DND-41 (cell line): Measurements from ENCODE around the gene SMARCA4.
"Not testable (repeated sequence)": the region's sequence is repeated elsewhere in the genome, so short reads cannot be mapped to it uniquely, and the experiment has no call there.

Source experiments
- ATAC-seq: fragments of 200-7000 bp; cut with Tn5 transposase; 3 replicates; pipeline ENCODE4 v1.9.1; 2021; ENCODE audit warnings: low read depth; ENCODE audit not compliant: insufficient read depth
- DNase-seq: peaks from one replicate; pipeline ENCODE4 v3.0.0-alpha.2; 2020
- H2AFZ ChIP-seq: 2 replicates; pipeline ENCODE4 v1.6.0; 2012; ENCODE audit warnings: low read depth, low read length
- H3K27ac ChIP-seq: 2 replicates; pipeline ENCODE4 v1.5.1; 2012; ENCODE audit warnings: low read length, inconsistent platforms
- H3K27me3 ChIP-seq: fragments of 200-600 bp; sonication (generic); 2 replicates; pipeline ENCODE4 v1.6.0; 2012; ENCODE audit warnings: low read length, mild to moderate bottlenecking, inconsistent platforms; ENCODE audit not compliant: insufficient read depth, poor library complexity
- H3K36me3 ChIP-seq: 2 replicates; pipeline ENCODE4 v1.5.1; 2012; ENCODE audit warnings: low read length, inconsistent platforms; ENCODE audit not compliant: insufficient read depth
- H3K4me1 ChIP-seq: 2 replicates; pipeline ENCODE4 v1.5.1; 2012; ENCODE audit warnings: mild to moderate bottlenecking, low read length; ENCODE audit not compliant: insufficient read depth
- H3K4me2 ChIP-seq: 2 replicates; pipeline ENCODE4 v1.6.0; 2012; ENCODE audit warnings: mild to moderate bottlenecking, moderate library complexity, low read length, inconsistent platforms; ENCODE audit not compliant: insufficient read depth
- H3K4me3 ChIP-seq, 2 experiments: fragments of 200-600 bp in 1 of 2; shearing (Covaris generic) in 1 of 2; 2 replicates each; pipeline ENCODE4 v1.5.1; 2012 to 2016; ENCODE audit warnings: inconsistent platforms in 2 of 2, low read length in 2 of 2, mild to moderate bottlenecking in 2 of 2, low read depth in 1 of 2, moderate library complexity in 1 of 2
- H3K79me2 ChIP-seq: 2 replicates; pipeline ENCODE4 v1.6.0; 2012; ENCODE audit warnings: low read length, inconsistent platforms; ENCODE audit not compliant: insufficient read depth
- H3K9ac ChIP-seq: 2 replicates; pipeline ENCODE4 v1.6.0; 2012; ENCODE audit warnings: low read depth, mild to moderate bottlenecking, inconsistent platforms, low read length, moderate library complexity
- H3K9me3 ChIP-seq: 2 replicates; pipeline ENCODE4 v1.5.1; 2012; ENCODE audit warnings: low read length, moderate library complexity, mild to moderate bottlenecking, inconsistent platforms; ENCODE audit not compliant: insufficient read depth, severe bottlenecking
- H4K20me1 ChIP-seq: 2 replicates; pipeline ENCODE4 v1.6.0; 2012; ENCODE audit warnings: low read length; ENCODE audit not compliant: insufficient read depth
- EZH2 ChIP-seq: IDR thresholded peaks from 3 replicates; pipeline ENCODE4 v1.6.1; 2012; ENCODE audit warnings: borderline replicate concordance, low read depth, mild to moderate bottlenecking, moderate library complexity, low read length, inconsistent platforms; ENCODE audit not compliant: severe bottlenecking
- TF ChIP-seq, protein P1 (sequence below): IDR thresholded peaks from 2 replicates; pipeline ENCODE4 v1.5.1; 2012; ENCODE audit warnings: borderline replicate concordance, low read length, moderate library complexity, mild to moderate bottlenecking; ENCODE audit not compliant: poor library complexity, severe bottlenecking; ENCODE audit errors: extremely low read depth

The SMARCA4 gene

DNA sequence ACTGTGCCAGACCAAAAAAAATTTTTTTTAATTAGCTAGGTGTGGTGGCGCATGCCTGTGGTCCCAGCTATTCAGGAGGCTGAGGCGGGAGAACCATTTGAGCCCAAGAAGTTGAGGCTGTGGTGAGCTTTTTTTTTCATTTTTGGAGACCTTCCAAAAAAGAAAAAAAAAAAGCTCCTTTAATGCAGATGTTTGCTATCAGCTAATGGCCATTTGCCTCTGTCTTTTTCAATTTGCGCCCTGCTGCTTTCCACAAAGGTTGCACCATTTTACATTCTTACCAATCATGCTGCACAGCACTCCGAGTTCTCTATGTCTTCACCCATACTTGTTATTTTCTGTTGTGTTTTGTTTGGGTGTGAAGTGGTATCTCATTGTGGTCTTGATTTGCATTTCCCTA is 15.6 kb upstream of the SMARCA4 start:
- no peaks in the 10 kb centered on the region for H3K79me2 ChIP-seq
- ATAC-seq (no peak), DNase-seq (no peak)
- H3K27ac ChIP-seq = no peak overlapping the region
- no peak overlapping the region for H2AFZ ChIP-seq
- no peak overlapping the region for H3K9ac ChIP-seq
- no peaks in the 10 kb centered on the region for H3K9me3 ChIP-seq
- H3K4me2 ChIP-seq = no peak overlapping the region
- TF ChIP-seq, protein P1, sequence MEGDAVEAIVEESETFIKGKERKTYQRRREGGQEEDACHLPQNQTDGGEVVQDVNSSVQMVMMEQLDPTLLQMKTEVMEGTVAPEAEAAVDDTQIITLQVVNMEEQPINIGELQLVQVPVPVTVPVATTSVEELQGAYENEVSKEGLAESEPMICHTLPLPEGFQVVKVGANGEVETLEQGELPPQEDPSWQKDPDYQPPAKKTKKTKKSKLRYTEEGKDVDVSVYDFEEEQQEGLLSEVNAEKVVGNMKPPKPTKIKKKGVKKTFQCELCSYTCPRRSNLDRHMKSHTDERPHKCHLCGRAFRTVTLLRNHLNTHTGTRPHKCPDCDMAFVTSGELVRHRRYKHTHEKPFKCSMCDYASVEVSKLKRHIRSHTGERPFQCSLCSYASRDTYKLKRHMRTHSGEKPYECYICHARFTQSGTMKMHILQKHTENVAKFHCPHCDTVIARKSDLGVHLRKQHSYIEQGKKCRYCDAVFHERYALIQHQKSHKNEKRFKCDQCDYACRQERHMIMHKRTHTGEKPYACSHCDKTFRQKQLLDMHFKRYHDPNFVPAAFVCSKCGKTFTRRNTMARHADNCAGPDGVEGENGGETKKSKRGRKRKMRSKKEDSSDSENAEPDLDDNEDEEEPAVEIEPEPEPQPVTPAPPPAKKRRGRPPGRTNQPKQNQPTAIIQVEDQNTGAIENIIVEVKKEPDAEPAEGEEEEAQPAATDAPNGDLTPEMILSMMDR = no peak
- no peak for TF ChIP-seq EZH2
- no peaks in the 10 kb centered on the region for H3K4me1 ChIP-seq
- no peak overlapping the region for H3K4me3 ChIP-seq
- H4K20me1 ChIP-seq = no peaks in the 10 kb centered on the region
- no peaks in the 10 kb centered on the region for H3K36me3 ChIP-seq
- H3K27me3 ChIP-seq = no peaks in the 10 kb centered on the region

DNA sequence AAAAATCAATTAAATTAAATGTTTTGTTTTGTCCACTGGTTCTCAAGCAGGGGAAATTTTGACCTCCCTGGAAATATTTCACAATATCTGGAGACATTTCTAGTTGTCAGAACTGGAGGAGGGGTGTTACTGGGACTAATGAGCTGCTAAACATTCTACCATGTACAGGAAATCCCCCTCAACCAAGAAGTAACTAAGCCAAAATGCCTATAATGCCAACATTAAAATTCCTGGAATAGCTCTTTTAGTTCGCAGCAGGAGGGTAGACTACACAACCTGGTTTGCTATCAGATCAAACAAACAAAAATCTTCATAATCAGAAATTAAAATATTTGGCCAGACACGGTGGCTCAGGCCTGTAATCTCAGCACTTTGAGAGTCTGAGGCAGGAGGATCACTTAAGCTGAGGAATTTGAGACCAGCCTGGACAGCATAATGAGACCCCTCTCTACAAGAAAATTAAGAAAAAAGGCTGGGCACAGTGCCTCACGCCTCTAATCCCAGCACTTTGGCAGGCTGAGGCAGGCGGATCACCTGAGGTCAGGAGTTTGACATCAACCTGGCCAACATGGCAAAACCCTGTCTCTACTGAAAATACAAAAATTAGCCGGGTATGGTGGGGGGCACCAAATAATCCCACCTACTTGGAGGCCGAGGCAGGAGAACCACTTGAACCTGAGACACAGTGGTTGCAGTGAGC is 13.7 kb upstream of the SMARCA4 start:
- Histone ChIP-seq H3K36me3 (no peaks in the 10 kb centered on the region), H3K9ac (no peak overlapping the region), H3K4me1 (no peaks in the 10 kb centered on the region), H3K27ac (no peak overlapping the region), H3K27me3 (no peaks in the 10 kb centered on the region), H3K79me2 (no peaks in the 10 kb centered on the region), H3K4me2 (no peak overlapping the region), H3K4me3 (no peak overlapping the region), H3K9me3 (no peaks in the 10 kb centered on the region), H4K20me1 (no peaks in the 10 kb centered on the region), H2AFZ (no peak overlapping the region)
- TF ChIP-seq EZH2 = no peak
- TF ChIP-seq, protein P1 = no peak
- ATAC-seq (no peak), DNase-seq (no peak)

DNA sequence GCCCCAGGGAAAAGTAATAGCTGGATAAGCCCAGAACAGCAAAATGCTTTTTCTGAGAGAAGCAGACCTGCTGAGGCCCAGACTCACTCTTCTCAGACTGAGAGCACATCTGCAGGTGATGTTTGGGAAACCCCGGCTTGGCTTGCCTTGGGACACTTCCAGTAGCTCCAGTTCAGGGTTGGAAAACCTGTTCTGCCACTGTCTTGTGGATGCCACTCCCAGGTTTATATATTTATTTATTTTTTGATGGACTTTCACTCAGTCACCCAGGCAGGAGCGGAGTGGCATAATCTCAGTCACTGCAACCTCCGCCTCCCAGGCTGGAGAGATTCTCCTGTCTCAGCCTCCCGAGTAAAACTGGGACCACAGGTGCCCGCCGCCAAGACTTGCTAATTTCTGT is 8.0 kb upstream of the SMARCA4 start:
- Histone ChIP-seq H3K4me3 (no peak overlapping the region), H3K27me3 (no peaks in the 10 kb centered on the region), H2AFZ (no peak overlapping the region), H4K20me1 (no peaks in the 10 kb centered on the region), H3K27ac (no peak overlapping the region), H3K9me3 (no peaks in the 10 kb centered on the region), H3K9ac (no peak overlapping the region), H3K79me2 (no peaks in the 10 kb centered on the region), H3K4me1 (no peaks in the 10 kb centered on the region), H3K36me3 (no peaks in the 10 kb centered on the region), H3K4me2 (no peak overlapping the region)
- ATAC-seq (no peak), DNase-seq (no peak)
- TF ChIP-seq EZH2 = no peak
- TF ChIP-seq, protein P1 = no peak

DNA sequence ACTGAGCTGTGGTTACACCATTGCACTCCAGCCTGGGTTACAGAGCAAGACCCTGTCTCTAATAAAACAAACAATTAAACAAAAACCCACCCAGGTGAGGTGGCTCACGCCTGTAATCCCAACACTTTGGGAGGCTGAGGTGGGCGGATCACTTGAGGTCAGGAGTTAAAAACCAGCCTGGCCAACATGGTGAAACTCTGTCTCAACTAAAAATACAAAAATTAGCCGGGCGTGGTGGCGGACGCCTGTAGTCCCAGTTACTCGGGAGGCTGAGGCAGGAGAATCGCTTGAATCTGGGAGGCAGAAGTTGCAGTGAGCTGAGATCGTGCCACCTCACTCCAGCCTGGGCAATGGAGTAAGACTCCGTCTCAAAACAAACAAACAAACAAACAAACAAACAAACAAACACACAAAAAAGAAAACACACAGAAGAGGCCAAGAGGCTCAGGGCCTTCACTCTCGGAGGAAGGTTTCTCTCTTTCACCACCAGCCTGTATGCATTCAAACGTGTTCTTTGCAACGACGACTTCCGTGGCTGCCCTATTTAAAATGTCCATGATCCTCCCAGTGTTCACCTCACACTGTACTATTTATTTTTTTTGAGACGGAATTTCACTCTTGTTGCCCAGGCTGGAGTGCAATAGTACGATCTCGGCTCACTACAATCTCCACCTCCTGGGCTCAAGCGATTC is 1.4 kb upstream of the SMARCA4 start:
- Histone ChIP-seq H3K4me3 (peak overlapping the region; percentile 81 to 89; a peak in 3 of 4 replicates), H3K9ac (peak overlapping the region; percentile 98), H3K79me2 (peaks cover 44% of the 10 kb centered on the region), H4K20me1 (peaks cover 23% of the 10 kb centered on the region), H3K4me1 (peaks cover 34% of the 10 kb centered on the region), H3K27ac (peak overlapping the region; percentile 89; the same call in 1 of the 2 replicates), H3K4me2 (peak overlapping the region; percentile 76)
- H3K27me3 ChIP-seq, ATAC-seq, H3K9me3 ChIP-seq, H3K36me3 ChIP-seq, H2AFZ ChIP-seq, DNase-seq: not testable (repeated sequence)
